GM15510 (cell line): ENCODE results near the gene INPP4A.

Source experiments
- POLR2A ChIP-seq: IDR thresholded peaks from 3 replicates; pipeline ENCODE4 v1.6.1; 2011; ENCODE audit warnings: borderline replicate concordance; ENCODE audit not compliant: insufficient read length; ENCODE audit errors: extremely low read depth

Gene INPP4A

GRCh38 chr2:98432145-98432544 is 12.5 kb upstream of the INPP4A start:
- TF ChIP-seq POLR2A, result no peak

- TF ChIP-seq POLR2A, result no peak
These were observed 11.2 kb upstream of the INPP4A start for GRCh38 chr2:98433363-98433964.

- TF ChIP-seq POLR2A, result no peak
These were observed 10.2 kb upstream of the INPP4A start for GRCh38 chr2:98434492-98434891.

DNA sequence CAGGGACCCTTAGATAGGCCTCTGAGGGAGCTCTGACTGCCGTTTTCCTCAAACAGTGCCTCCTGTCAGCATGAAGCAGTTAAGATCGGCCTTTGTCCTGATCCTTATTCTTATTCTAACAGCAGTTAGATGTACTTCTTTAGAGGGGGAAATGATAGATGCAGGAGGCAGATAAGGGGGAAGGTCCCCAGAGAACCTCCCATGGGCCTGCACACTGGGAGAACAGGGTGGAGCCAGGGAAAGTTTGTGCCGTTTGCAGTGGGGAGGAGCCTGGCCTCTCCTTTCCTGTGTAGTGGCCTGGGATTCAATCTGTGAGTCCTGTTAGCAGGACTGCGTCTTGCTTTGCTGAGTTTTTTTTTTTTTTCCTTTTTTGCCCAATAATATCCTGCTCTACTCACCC is 7.9 kb upstream of the INPP4A start:
- TF ChIP-seq POLR2A, result no peak

GRCh38 chr2:98438190-98439133 is 6.2 kb upstream of the INPP4A start:
- no peak for TF ChIP-seq POLR2A

DNA sequence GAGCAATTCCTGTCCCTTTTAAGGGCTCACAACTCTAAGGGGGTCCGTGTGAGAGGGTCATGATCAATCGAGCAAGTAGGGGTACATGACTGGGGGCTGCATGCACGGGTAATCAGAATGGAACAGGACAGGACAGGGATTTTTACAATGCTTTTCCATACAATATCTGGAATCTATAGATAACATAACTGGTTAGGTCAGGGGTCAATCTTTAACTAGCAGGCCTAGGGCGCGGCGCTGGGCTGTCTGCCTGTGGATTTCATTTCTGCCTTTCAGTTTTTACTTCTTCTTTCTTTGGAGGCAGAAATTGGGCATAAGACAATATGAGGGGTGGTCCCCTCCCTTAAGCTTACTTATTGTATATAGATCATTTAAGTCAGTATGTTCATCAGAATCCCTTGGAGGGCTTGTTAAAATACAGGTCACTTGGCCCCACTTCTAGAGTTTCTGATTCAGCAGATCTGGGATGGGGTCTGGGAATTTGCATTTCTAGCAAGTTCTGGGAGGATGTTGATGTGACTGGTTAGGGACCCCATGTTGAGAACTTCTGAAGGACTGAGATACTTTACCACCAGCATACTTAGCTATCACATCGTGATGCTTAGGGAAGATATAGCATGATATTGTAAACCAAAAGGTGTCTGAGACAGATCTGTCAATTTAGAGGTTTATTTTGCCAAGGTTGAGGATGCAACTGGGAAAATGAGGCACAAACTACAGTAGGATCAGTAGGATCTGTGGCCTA is 2.8 kb upstream of the INPP4A start:
- TF ChIP-seq POLR2A, result no peak

- TF ChIP-seq POLR2A, result no peak
These were observed 2.2 kb upstream of the INPP4A start for GRCh38 chr2:98442488-98442887.

GRCh38 chr2:98445177-98445682 is 572 bp downstream of the INPP4A start:
- TF ChIP-seq POLR2A, result no peak

DNA sequence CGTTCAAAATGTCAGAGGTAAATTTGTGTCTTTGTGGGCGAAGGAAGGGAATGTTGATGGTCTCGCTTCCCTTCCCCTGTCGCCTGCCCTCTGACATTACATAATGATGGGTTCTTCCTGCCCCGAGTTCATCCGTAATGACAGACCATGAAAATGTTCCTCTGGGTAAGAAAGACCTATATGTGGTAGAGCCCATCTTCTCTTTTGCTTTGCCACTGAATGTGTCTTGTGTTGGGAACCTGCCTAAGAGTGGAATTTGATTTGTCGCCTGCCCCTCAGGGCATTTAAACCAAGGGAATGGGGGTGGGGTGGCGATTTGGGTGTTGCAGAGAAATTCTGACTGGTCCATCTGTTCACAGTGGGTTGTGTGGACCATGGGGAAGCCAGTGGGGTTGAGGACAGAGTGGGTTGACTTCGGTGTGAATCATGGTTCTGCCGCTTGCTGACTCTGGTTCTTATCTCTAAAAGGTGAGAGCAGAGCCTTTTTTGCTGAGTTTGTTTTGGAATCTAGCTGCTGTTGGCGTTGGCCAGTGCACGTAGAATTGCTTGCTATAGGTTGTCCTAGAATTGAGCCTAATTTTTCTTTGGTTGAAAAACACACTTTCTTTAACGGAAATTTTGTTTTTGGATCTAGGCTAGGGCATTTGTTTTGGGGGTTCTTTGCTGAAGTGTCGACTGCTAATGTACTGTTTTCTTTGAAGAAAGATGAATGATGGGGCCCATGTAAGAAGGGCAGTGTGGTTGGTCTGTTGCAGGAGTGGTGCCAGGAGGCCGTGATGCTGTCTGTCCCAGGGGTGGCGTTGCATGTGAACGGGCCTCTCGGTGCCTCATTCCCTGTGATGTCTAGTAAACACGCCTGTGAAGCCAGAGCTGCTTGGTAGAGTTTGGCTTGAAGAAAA is 1.3 kb downstream of the INPP4A start:
- TF ChIP-seq POLR2A, result no peak

DNA sequence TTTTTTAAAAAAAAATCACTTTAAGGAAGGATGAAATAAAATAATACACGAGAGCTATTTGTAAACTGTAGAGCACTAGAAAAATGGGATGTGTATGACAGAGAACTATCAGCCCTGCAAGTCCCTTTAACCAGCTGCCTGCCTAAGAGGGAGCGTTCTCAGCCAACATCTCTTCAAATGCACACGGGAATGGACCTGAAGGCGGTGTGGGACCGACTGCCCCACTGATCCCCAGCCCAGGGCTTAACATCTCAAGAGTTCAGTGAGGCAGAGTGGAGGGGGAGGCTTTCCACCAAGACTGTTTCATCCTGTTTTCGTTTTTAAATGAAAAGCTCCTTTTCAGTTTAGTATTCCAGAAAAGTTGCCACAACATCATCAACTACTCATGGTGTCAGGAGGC is 2.2 kb downstream of the INPP4A start:
- TF ChIP-seq POLR2A, result no peak

DNA sequence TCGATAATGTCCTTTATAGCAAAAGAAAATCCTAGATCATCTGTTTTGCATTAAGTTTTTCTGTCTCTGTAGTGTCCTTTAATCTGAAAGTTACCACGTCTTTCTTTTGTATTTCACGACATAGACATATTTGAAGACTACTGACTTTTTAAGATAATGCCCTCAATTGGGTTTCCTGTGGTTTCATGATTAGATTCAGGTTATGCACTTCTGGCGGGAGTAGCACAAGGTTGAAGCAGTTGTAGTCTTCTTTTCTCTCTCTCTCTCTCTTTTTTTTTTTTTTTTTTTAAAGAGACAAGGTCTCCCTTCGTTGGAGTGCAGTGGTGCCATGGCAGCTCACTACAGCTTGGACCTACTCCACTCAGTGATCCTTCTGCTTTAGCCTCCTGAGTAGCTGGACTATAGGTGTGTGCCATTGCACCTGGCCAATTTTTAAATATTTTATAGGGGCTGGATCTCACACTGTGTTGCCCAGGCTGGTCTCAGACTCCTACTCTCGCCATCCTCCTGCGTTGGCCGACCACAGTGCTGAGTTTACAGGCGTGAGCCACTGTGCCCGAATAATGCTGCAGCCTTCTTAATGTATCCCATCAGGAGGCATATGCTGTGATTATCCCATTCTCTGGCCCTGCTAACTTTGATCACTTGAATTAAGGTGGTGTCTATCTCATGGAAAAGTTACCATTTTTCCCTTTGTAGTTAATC is 3.9 kb downstream of the INPP4A start:
- no peak for TF ChIP-seq POLR2A

GRCh38 chr2:98452396-98453027 is 7.9 kb downstream of the INPP4A start:
- no peak for TF ChIP-seq POLR2A

GRCh38 chr2:98453083-98453482 is 8.4 kb downstream of the INPP4A start:
- TF ChIP-seq POLR2A, result no peak
